ENCODE results near the gene GALNT7.
"Not testable (repeated sequence)": the region's sequence is repeated elsewhere in the genome, so short reads cannot be mapped to it uniquely, and the experiment has no call there.

The GALNT7 gene

DNA sequence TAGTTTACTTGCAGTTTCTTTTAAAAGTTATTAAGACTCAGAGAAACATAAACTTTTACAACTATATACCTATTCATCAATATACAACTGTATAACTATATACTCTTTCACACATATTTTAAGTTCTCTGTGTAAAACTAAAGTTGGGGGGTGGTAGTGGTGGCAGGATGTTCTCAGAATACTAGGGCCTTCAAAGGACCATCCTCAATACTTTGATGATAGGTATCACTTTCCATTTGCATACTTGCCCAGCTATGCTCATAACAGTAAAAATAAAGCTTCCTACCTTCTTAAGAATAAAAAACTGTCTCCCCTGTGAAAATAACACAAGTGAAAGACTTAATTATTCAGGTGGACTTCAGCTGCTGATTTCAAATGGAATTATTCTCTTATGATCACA is 2.9 kb upstream of the GALNT7 start:
- in situ Hi-C loops (cut with MboI; ENCODE audit: low sequenced_read_pairs), result no loop called here

DNA sequence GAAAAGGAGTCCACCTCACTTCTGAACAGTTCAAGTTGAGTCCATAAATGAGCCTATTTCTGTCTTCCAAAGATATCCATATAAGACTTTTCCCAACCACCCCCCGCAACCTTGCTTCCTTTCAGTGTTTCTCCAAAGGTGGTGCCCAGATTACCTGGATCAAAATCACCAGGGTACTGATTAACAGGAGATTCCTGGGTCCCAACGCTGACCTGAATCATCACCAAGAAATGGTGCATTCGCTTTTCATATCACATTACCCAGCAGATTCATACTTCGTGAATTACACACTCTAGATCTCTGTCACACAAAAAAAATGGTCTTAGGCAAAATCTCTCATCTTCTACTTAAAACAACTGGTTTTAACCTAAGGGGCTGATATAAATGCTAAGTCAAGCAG is 2.1 kb upstream of the GALNT7 start:
- in situ Hi-C loops (cut with MboI; ENCODE audit: low sequenced_read_pairs), result no loop called here

DNA sequence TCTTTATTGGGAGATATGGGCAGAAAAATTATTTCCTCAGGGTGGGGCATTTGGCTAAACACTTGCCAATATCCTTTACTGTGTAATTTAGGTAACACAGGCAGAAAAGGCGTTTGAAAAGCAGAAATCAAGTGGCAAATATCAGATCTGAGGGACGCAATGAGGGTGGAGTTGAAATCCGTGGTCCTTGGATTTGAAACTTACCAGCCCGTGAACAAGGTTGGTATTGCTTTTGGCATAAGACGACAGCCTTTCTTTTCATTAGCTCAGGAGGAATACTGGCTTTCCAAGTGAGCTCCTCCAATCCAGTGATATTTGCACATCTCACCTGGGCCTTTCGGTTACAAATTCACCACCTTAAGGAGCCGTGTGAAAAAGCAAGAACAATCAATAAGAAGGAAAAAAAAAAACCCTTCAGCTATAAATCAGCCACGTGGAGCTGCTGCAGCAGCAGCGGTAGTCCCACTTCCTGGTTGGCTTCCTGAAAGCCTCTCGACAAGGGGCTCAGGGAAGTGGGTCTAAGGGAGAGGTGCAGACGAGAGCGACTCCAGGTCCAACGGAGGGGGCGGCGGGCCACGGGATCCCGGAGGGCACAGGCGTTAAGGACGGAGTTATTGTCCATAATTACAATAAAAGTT is 734 bp upstream of the GALNT7 start:
- in situ Hi-C loops (cut with MboI; ENCODE audit: low sequenced_read_pairs), result no loop called here

DNA sequence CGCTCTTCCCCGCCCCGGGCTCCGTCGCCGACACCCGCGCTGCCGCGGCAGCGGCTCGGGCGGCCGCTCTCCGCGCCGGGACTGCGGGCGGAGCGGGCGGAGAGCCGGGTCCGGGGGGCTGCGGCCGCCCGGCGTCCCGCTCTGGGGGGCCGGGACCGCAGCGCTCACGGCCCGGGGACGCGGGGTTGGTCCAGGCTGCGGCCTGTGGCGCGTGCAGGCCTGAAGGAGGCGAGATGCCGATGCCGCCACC is 492 bp downstream of the GALNT7 start:
- in situ Hi-C loops (cut with MboI; ENCODE audit: low sequenced_read_pairs), result no loop called here

DNA sequence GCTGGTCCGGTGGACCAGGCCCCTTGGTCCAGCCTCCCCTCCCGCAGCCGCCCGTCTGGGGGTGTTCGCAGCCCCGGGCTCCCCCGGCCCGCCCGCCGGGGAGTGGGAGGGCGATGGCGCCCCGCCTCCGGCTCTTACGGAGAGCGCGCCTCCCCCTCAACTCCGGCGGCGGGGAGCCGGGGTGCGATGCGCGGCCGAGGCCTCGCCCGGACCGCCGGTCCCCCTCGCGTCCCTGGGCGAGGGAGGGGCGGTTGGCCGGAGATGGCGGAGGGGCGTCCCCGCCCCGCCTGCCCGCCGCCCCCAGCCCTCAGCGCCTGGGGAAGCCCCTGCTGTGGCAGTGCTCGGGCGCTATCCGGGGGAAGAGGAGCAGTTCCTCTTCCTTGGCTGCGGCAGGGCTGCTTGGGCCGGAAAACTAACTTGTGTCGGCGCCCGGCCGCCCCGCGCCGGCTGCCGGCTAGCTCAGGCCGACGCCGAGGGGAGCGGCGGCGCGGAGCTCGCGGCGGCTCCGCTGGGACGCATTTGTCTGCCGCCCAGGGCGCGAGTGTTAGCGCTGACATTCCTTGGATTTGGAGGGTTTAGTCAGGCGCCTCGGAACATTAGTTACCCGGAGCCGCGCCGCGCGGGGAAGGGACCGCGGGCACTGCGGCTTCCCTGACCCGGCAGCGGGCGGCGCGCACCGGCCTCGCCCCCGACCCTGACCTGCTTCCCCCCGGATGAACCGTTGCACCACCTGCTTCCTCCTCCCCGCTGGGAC is 994 bp downstream of the GALNT7 start:
- in situ Hi-C loops (cut with MboI; ENCODE audit: low sequenced_read_pairs), result no loop called here

DNA sequence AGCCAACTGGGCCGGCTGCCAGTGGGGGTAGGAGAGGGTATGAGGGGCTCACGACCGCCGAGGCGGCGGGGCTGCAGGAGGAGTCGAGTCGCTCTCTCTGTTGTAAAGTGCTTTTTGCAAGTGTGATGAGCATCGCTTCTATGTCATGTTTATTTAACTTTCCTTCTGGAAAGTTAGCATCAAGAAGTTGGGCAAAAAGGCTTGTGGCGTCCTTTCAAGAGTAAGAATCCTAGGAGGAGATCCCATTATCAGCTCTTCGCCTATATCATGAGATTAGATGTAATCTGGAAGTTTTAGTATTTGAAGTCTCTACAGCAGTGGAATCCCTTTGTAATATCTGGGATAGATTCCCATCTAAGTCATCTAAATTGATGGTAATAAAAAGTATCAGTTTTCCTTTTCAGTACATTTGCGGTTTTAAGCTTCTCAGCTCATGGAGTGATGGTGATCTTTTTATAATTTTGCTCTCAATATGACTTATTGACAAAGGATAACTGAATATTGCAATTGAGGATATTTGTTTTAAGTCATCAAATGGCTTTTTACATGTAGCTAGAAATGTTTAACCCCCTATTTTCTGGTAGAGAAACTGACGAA is 1.7 kb downstream of the GALNT7 start:
- in situ Hi-C loops (cut with MboI; ENCODE audit: low sequenced_read_pairs), result no loop called here

DNA sequence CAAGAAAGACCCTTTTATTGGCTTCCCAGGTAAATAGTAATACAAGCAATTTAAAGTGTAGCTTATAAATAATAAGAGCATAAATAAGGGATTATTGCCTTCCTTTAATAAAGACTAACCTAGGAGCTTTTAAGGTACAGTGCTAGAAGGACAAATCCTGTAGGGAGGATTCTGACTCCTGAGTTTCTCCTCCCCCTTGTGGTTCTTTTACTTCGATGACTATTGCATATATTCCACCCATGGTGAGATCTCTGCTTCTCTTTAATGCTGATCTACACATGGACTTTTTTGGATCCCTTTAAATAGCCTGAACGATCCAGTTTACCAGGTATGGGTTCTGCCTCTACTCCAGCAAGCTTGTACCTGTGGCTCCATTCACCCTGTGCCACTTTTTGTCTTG is 2.5 kb downstream of the GALNT7 start:
- in situ Hi-C loops (cut with MboI; ENCODE audit: low sequenced_read_pairs), result no loop called here

DNA sequence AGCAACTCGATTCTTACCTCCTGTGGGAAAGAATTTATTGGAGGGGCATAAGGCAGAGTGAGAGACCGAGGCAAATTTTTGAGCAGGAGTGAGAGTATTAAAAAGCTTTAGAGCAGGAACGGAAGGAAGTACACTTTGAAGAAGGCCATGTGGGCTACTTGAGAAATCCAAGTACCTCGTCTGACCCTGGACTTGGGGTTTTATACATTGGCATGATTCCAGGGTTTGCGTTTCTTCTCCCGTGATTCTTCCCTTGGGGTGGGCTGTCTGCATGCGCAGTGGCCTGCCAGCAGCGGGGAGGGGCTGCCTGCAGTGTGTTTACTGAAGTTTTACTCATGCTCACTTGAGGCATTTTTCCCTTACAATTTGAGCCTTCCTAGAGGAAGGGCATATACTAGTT is 3.4 kb downstream of the GALNT7 start:
- in situ Hi-C loops (cut with MboI; ENCODE audit: low sequenced_read_pairs), result no loop called here

DNA sequence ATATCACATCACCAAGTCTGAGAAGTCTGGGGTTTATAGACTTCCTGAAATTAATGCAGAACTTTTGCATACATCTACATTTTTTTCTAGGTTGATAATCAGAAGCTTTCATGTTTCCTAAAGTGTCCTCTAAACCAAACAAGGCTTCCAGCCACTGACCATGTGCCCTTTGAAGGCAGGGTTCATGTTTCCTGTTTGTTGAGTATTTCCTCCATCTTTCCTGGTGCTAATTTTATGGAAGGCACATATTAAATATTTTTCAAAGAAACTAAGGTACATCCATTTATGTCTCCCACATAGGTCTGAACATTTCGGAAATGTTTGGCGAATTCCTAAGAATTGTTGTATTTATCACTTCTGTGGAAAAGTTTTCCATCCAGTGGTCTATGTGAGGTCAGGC is 5.6 kb downstream of the GALNT7 start:
- in situ Hi-C loops (cut with MboI; ENCODE audit: low sequenced_read_pairs), result no loop called here

DNA sequence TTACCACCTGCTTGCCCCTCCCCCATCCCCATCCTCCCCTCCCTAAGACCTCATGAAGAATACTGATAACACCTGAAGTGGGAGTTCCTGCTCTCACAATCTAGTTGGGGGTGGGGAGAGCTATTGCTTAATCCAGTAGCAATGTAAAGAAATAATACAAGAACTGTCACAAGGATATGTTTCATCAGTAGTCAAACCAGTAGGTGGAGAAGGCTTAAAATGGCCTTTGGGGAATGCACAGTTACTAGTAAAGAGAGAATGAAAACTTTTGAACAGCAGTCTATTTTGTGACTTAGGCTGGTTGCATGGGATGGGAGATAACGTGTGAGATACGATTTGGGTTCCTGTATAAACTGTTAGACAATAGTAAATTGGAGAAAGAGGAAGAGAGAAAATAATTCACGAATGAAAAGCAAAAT is 6.0 kb downstream of the GALNT7 start:
- in situ Hi-C loops (cut with MboI; ENCODE audit: low sequenced_read_pairs), result no loop called here

DNA sequence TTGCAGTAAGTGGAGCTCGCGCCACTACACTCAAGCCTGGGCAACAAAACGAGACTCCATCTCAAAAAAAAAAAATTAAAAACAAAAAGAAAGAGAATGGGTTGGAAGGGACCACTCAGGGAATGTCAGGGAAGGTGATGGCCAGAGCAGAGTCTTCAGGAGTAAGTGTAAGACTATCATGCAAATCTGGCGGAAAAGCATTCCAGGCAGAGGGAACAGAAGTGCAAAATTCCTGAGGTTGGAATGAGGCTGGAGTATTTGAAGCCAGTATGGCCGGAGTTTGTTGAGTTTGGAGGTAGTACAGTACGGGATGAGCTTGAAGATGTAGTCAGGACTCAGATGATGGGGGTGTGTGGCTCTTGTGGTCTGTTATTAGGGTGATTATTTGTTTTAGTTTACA is 7.4 kb downstream of the GALNT7 start:
- in situ Hi-C loops (cut with MboI; ENCODE audit: low sequenced_read_pairs), result no loop called here

DNA sequence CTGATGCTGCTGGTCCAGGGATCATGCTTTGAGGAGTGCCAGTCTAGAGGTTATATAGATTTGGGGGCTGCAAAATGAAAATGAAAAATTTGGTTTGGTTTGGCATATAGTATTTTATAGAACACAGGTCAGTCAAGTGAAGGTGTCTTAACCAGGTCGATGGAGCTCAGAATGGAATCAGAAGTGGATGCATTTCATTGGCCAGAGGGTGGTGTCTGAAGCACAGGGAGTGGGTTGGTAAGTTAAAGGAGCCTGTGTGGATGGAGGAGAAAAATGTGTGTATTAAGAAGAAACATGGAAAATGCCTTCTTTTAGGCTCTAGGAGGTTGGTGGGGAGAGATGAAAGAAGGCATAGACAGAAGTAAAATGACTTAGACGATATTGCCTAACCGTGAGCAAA is 8.6 kb downstream of the GALNT7 start:
- in situ Hi-C loops (cut with MboI; ENCODE audit: low sequenced_read_pairs), result no loop called here

DNA sequence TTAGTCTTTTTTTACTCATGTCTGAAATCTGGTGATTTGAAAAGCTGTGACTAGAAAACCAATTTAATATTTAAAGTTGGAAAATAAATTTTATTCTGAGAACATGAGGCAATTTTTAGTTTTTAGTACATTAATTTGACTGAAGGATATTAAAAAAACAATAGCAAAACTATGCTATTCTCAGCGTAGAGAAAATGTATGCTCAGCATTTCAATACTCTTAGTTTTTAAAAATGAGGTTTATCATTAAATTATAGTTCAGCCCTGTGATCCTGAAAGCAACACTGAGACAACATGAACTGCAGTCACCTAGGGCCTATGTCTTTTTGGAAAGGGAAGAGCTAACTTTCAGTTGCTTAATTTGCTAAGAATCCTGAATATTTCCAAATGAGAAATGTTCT is 9.5 kb downstream of the GALNT7 start:
- in situ Hi-C loops (cut with MboI; ENCODE audit: low sequenced_read_pairs), result no loop called here

DNA sequence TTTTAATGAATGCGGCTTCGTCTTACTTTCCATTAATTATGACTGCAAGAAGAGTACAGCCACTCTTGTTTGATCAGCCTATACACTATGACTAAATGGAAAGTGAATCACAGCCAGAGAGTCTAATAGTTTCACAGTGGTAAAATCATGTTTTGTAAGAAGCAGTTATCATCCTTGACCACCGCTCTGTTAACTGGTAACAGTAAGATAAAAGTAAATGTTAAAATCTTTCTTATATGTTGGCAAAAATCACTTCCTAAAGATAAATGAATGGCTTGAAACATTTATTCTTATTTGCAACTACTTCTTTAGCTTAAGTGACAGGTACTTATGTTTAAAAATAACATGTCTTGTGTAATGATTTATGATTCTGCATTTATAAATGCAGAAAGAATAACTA is 13.2 kb downstream of the GALNT7 start:
- in situ Hi-C loops (cut with MboI; ENCODE audit: low sequenced_read_pairs), result no loop called here

DNA sequence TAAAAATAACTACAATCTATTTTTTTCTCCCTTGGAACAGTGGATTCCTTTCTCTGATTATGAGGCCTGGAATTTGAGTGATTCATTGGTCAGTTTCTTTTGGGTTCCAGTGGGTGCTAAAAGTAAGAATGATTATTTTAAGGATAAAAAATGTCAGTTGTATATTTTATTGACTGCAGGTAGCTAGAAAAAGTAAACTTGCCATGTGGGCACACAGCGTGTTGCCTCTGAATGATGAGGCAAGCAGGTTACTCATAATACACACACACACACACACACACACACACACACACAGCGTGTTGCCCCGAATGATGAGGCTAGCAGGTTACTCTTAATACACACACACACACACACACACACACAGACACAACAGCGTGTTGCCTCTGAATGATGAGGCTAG is 13.8 kb downstream of the GALNT7 start:
- in situ Hi-C loops (cut with MboI; ENCODE audit: low sequenced_read_pairs), result no loop called here

DNA sequence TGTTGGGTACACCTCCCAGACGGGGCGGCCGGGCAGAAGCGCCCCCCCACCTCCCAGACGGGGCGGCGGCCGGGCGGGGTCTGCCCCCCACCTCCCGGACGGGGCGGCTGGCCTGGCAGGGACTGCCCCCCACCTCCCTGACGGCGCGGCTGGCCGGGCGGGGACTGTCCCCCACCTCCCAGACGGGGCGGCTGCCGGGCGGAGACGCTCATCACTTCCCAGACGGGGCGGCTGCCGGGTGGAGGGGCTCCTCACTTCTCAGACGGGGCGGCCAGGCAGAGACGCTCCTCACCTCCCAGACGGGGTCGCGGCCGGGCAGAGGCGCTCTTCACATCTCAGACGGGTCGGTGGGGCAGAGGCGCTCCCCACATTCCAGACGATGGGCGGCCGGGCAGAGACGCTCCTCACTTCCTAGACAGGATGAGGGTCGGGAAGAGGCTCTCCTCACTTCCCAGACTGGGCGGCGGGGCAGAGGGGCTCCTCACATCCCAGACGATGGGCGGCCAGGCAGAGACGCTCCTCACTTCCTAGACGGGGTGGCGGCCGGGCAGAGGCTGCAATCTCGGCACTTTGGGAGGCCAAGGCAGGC is 15.1 kb downstream of the GALNT7 start:
- in situ Hi-C loops (cut with MboI; ENCODE audit: low sequenced_read_pairs), result not testable (repeated sequence)

DNA sequence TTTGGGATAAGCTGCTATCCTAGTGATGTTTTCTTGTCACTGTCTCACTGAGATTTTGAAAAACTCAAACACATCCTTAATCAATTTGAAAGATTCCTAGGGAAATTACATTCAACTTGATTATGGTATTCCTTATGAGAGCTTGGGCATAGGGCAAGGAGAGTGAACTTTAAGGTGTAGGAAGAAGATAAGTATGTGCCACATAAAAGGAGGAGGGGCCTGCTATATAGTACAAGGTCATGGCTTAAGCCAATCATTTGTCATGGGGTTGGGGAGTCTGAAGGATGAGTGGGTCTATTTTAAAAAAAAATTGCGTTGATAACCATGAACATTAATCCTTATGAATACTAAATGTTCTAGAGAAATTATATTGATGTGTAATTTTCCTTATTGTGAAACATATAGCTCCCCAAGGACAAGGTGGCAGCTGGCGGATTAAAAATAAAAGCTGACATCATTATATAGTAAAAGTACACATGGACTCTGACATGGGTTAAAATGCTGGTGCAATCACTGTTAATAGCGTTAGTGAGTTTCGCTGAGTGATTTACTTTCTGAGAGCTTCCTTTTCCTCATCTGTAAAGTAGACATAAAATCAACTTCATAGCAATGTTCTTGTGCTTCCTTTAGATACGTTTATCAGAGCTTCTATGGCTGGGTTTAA is 17.4 kb downstream of the GALNT7 start:
- in situ Hi-C loops (cut with MboI; ENCODE audit: low sequenced_read_pairs), result no loop called here

DNA sequence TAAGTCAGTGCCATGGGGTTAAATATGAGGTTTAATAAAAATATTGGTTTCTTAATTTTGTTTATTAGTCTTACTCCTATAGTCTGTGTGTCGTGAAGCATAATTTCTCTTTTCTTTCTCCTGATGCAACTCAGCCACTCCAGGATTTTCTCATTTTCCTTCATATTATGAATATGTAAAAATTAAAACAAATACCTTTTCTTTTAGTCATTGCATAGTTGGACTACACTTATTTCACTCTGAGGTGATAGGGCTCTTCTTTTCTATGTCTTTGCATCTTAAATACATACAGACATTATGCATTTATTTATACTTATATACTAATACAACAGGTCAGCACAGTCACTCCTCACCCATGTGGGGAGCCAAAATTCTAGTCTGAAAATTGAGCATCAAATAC is 19.1 kb downstream of the GALNT7 start:
- in situ Hi-C loops (cut with MboI; ENCODE audit: low sequenced_read_pairs), result no loop called here

DNA sequence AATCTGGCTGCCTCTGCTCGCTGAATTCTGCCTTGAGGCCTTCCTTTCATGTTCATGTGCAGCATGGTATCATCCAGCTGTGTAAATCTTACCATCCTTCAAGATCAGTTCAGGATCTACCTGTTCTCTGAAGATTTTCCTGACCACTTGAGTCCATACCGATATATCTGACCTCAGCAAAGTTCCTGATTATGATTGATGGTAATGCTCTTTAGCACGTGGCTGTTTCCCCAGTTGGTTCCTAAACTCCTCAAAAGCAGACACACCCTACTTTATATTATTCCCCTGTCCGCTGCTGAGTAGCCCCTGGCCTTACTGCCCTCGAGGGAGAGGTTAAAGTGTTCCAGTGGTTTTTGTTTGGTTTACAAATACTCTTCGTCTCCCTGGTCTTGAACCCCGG is 20.0 kb downstream of the GALNT7 start:
- in situ Hi-C loops (cut with MboI; ENCODE audit: low sequenced_read_pairs), result no loop called here

DNA sequence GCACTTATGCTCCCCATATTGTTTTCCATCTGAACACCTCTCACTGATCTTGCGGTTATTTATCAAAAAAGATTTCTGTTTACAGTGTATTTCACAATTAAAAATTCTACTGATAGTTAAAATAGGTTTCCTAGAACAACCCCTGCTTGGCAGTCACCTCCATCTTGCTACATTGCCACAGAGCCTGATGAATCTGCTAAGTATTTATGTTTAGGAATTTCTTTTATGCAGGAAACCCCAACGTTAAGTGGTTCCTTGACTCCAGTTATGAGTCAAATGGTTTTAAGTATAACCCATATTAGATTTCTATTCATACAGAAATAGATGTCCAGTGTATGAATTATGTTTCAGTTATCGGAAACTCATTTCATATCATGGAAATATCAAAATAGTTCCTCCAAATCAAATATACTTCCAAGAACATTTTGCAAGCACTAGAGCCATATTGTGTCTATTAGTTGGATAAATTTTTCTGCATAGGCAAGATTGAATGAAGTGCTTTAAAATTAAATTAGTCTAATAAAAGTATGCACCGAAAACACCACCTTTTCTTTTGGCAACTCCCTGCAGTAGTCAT is 20.6 kb downstream of the GALNT7 start:
- in situ Hi-C loops (cut with MboI; ENCODE audit: low sequenced_read_pairs), result no loop called here

DNA sequence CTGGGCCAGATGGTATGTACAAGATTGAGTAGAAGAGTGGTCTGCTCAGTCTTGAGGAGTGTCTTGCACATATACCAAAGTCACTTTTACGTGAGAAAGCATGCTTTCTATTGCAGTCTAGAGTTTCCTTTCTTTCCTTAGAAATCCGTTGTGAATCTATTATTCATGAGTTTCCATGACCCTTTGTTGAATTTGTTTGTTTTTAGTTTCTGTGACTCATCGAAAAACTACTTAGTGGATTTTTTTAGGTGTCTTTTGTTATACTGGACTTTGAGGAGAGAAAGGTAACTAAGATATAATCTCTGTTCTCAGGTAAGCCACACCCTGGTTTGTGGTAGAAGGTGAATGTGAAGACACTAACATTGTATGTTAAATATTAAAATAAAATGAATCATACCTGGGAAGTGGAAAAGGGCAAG is 23.0 kb downstream of the GALNT7 start:
- in situ Hi-C loops (cut with MboI; ENCODE audit: low sequenced_read_pairs), result no loop called here
